ENCODE data around the gene ITGB1.

GRCh38 chr10:32878646-32879045 is 79.4 kb downstream of the ITGB1 start:
- no peak for TF ChIP-seq POLR2A (IDR thresholded peaks at IDR 0.05; ENCODE audit: low read depth, low read length)
- no peak for TF ChIP-seq TAF1 (IDR thresholded peaks at IDR 0.05; ENCODE audit: low read depth, low read length)
- TF ChIP-seq POU2F2 (IDR thresholded peaks at IDR 0.05; ENCODE audit: low read depth, low read length) = no peak
- TF ChIP-seq SPI1 (IDR thresholded peaks at IDR 0.05; ENCODE audit: low read depth, low read length) = no peak
